ENCODE measurements around the gene STH. TPM values are rescaled to one million over a fixed set of nuclear protein-coding genes. Genes with fewer than 3 reads are reported as not detected.
"Not testable (repeated sequence)": the region's sequence is repeated elsewhere in the genome, so short reads cannot be mapped to it uniquely, and the experiment has no call there.

The STH gene
- total RNA-seq, 1 experiment from 2014 or later, result not detected

- peak; percentile 56 for DNase-seq (ENCODE audit: extremely low read depth, low read depth)
These were observed 3.4 kb downstream of the STH start for GRCh38 chr17:46002311-46002972.

GRCh38 chr17:46002973-46003316 lies 3.9 kb downstream of the STH start:
- no peak for DNase-seq (ENCODE audit: extremely low read depth, low read depth)

GRCh38 chr17:46003907-46004748 lies 5.1 kb downstream of the STH start:
- no peak for DNase-seq (ENCODE audit: extremely low read depth, low read depth)

- DNase-seq (ENCODE audit: extremely low read depth, low read depth), result not testable (repeated sequence)
These were observed 7.0 kb downstream of the STH start for GRCh38 chr17:46006082-46006481.

- no peak for DNase-seq (ENCODE audit: extremely low read depth, low read depth)
These were observed 8.5 kb downstream of the STH start for GRCh38 chr17:46007461-46007965.

GRCh38 chr17:46008591-46008990 lies 9.5 kb downstream of the STH start:
- DNase-seq (ENCODE audit: extremely low read depth, low read depth), result no peak

GRCh38 chr17:46009681-46010596 lies 10.9 kb downstream of the STH start:
- DNase-seq (ENCODE audit: extremely low read depth, low read depth), result no peak

GRCh38 chr17:46010597-46011186 lies 11.6 kb downstream of the STH start:
- DNase-seq (ENCODE audit: extremely low read depth, low read depth), result no peak

- DNase-seq (ENCODE audit: extremely low read depth, low read depth), result no peak
These were observed 12.9 kb downstream of the STH start for GRCh38 chr17:46011711-46012505.

GRCh38 chr17:46012506-46013079 lies 13.5 kb downstream of the STH start:
- DNase-seq (ENCODE audit: extremely low read depth, low read depth), result no peak

- no peak for DNase-seq (ENCODE audit: extremely low read depth, low read depth)
These were observed 14.1 kb downstream of the STH start for GRCh38 chr17:46013127-46013501.

GRCh38 chr17:46013502-46014165 lies 14.6 kb downstream of the STH start:
- DNase-seq (ENCODE audit: extremely low read depth, low read depth), result no peak

GRCh38 chr17:46019408-46019925 lies 20.4 kb downstream of the STH start:
- not testable (repeated sequence) for DNase-seq (ENCODE audit: extremely low read depth, low read depth)

- no peak for DNase-seq (ENCODE audit: extremely low read depth, low read depth)
These were observed 21.1 kb downstream of the STH start for GRCh38 chr17:46020023-46020761.

- DNase-seq (ENCODE audit: extremely low read depth, low read depth), result no peak
These were observed 21.9 kb downstream of the STH start for GRCh38 chr17:46020998-46021397.

- DNase-seq (ENCODE audit: extremely low read depth, low read depth), result not testable (repeated sequence)
These were observed 24.3 kb downstream of the STH start for GRCh38 chr17:46023366-46023765.

GRCh38 chr17:46023783-46024388 lies 24.8 kb downstream of the STH start:
- no peak for DNase-seq (ENCODE audit: extremely low read depth, low read depth)
